ENCODE data around the gene APOL1. TPM values are rescaled to one million over a fixed set of nuclear protein-coding genes. Genes with fewer than 3 reads are reported as not detected.
A peak's percentile ranks its signal among the peaks of the same experiment; 100 is the strongest.

APOL1 gene
- total and polyA plus RNA-seq, 10 of the 15 experiments (the other 5 are each of a cell fraction or from before 2014, with no cell fraction given), result 9.0 to 42.0 (median 17.6) TPM

- no peak for DNase-seq (ENCODE audit: low read depth, low spot score)
- Histone ChIP-seq H3K4me3 (no peak overlapping the region), H3K4me1 (ENCODE audit: control insufficient read depth, insufficient read depth, low read length) (no peaks in the 10 kb centered on the region), H3K79me2 (ENCODE audit: control insufficient read depth, insufficient read depth, low read length) (no peaks in the 10 kb centered on the region), H2AFZ (ENCODE audit: control insufficient read depth, low read depth, low read length) (no peak overlapping the region), H3K9ac (ENCODE audit: control insufficient read depth, insufficient read depth, low read length) (no peak overlapping the region), H3K27me3 (replicated peaks in 1 of 2; ENCODE audit: control insufficient read depth in 2 of 2, insufficient read depth in 2 of 2, low read length in 1 of 2) (no peaks in the 10 kb centered on the region), H3K4me2 (ENCODE audit: control insufficient read depth, insufficient read depth) (no peak overlapping the region), H3K36me3 (ENCODE audit: control insufficient read depth in 2 of 2, insufficient read depth in 2 of 2, low read length in 1 of 2) (peaks cover 55% of the 10 kb centered on the region in 2 experiments), H3K27ac (ENCODE audit: control insufficient read depth, insufficient read depth) (no peak overlapping the region), H4K20me1 (ENCODE audit: control insufficient read depth, insufficient read depth) (no peaks in the 10 kb centered on the region; the same call in 1 of the 2 replicates), H3K9me3 (replicated peaks; ENCODE audit: control insufficient read depth, insufficient read depth, low read length) (no peaks in the 10 kb centered on the region)
- TSS peak; percentile 5 for BruUV-seq (replicated peaks)
- POLR2A ChIA-PET, result no interaction called here
- in situ Hi-C loops (cut with MboI), result no loop called here
- CTCF ChIA-PET, result interaction anchor here (0.6 to 3.7 kb wide), 3 partner anchors 14 to 154 kb away, joined by 4 to 20 read pairs (median 5); no protein-coding TSS in a partner anchor
- no peak for ATAC-seq
- no peak for FAIRE-seq
- 98% methylated on average over 14 of the region's 14 CpGs for WGBS (ENCODE audit: insufficient coverage, insufficient replicate concordance, low lambda C conversion rate, missing lambda C conversion rate)
- TF ChIP-seq NFIC (IDR thresholded peaks at IDR 0.05; ENCODE audit: low read depth, low read length), result no peak
- no peak for TF ChIP-seq BCL3 (IDR thresholded peaks at IDR 0.05; ENCODE audit: borderline replicate concordance, insufficient read depth, low read depth, low read length, poor library complexity, severe bottlenecking)
- TF ChIP-seq SREBF1 (IDR thresholded peaks at IDR 0.05; ENCODE audit: low read length), result no peak
- TF ChIP-seq RUNX3 (IDR thresholded peaks at IDR 0.05; ENCODE audit: low read length), result no peak
- no peak for TF ChIP-seq CREB1 (IDR thresholded peaks at IDR 0.05; ENCODE audit: low read depth)
- TF ChIP-seq IRF3 (IDR thresholded peaks at IDR 0.05), result no peak
- TF ChIP-seq CHD2 (IDR thresholded peaks at IDR 0.05; ENCODE audit: borderline replicate concordance, low read depth, low read length), result no peak
- TF ChIP-seq ZNF384 (IDR thresholded peaks at IDR 0.05; ENCODE audit: borderline replicate concordance, low read depth, low read length), result no peak
- TF ChIP-seq LARP7 (IDR thresholded peaks at IDR 0.05), result no peak
- no peak for TF ChIP-seq NRF1 (conservative IDR thresholded peaks at IDR 0.05; ENCODE audit: low read depth, low read length)
- no peak for TF ChIP-seq ATF3 (IDR thresholded peaks at IDR 0.05; ENCODE audit: borderline replicate concordance, extremely low read depth, low read depth, low read length)
- TF ChIP-seq TCF7 (IDR thresholded peaks at IDR 0.05; ENCODE audit: borderline replicate concordance), result no peak
- no peak for TF ChIP-seq YBX1 (IDR thresholded peaks at IDR 0.05)
- no peak for TF ChIP-seq GABPA (IDR thresholded peaks at IDR 0.05; ENCODE audit: low read depth)
- no peak for TF ChIP-seq NR2F1 (conservative IDR thresholded peaks at IDR 0.05)
- no peak for TF ChIP-seq BHLHE40 (IDR thresholded peaks at IDR 0.05; ENCODE audit: borderline replicate concordance in 1 of 2, low read depth in 2 of 2, low read length in 1 of 2)
- no peak for TF ChIP-seq MYB (IDR thresholded peaks at IDR 0.05; ENCODE audit: borderline replicate concordance, low read depth, low read length)
- TF ChIP-seq MYC (IDR thresholded peaks at IDR 0.05; ENCODE audit: insufficient read depth, insufficient read length, insufficient replicate concordance, low read length, severe bottlenecking), result no peak
- intact Hi-C loops (cut with micrococcal nuclease; ENCODE audit: unreplicated experiment), result no loop called here
- SMC1A ChIA-PET (ENCODE audit: uncharacterized antibody, unreplicated experiment), result no interaction called here
- RAD21 ChIA-PET (ENCODE audit: unreplicated experiment), result no interaction called here
Measured at GRCh38 chr22:36316419-36316818, 63.5 kb downstream of the APOL1 start.
